ENCODE measurements around the gene FIGN. TPM values are rescaled to one million over a fixed set of nuclear protein-coding genes. Genes with fewer than 3 reads are reported as not detected.

Gene FIGN
- total and polyA plus RNA-seq, 9 of the 15 experiments (the other 6 are each of a cell fraction or from before 2014, with no cell fraction given) = 0.02 TPM; not detected in 8

DNA sequence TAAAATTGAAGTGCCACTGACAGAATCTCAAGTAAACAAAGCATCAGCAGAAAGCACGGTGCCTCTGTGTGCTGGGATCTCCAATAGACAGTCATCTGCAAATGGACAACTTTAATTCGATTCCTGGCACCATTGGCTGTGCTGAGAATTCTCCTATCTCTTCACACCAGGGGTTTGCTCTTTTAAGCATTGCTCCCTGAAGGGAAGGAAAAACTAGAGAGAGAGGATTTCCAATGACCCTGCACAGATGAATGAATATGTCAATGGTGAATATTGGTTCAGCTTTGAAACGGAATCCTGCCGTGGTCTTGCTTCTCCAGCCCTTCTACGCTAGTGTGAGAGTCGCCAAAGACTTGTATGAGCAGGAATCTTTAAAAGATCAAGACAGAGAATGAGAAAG lies 97.9 kb downstream of the FIGN start:
- no peak overlapping the region for H2AFZ ChIP-seq (ENCODE audit: low read depth, low read length)
- no peak overlapping the region for H3K27ac ChIP-seq (ENCODE audit: extremely low read depth, low read depth, low read length)
- FAIRE-seq = no peak
- DNase-seq (ENCODE audit: extremely low read depth in 1 of 4, low spot score in 3 of 4) = no peak
- in situ Hi-C loops (cut with MboI) (no loop called here), intact Hi-C loops (cut with micrococcal nuclease) (no loop called here)
- ChIA-PET POLR2A (no interaction called here), CTCF (ENCODE audit: low intra/inter-chr PET ratio) (no interaction called here)
- no peaks in the 10 kb centered on the region for H3K9me1 ChIP-seq (ENCODE audit: control insufficient read depth, insufficient read depth, low read length)
- no peaks in the 10 kb centered on the region for H3K9me3 ChIP-seq (replicated peaks; ENCODE audit: control insufficient read depth, insufficient read depth, low read depth, low read length)
- H3K4me2 ChIP-seq (ENCODE audit: insufficient read depth, low read length) = no peak overlapping the region
- BruUV-seq (replicated peaks) = no TSS peak
- no peaks in the 10 kb centered on the region for H4K20me1 ChIP-seq (replicated peaks; ENCODE audit: control insufficient read depth, insufficient read depth, low read length)
- H3K27me3 ChIP-seq (ENCODE audit: control insufficient read depth in 2 of 2, insufficient read depth in 2 of 2, low read length in 2 of 2) = no peaks in the 10 kb centered on the region
- 1% methylated on average over 6 of the region's 6 CpGs for WGBS (ENCODE audit: insufficient coverage, low coverage, missing lambda C conversion rate)
- no peaks in the 10 kb centered on the region for H3K4me1 ChIP-seq (replicated peaks in 1 of 2; ENCODE audit: control insufficient read depth in 2 of 2, insufficient read depth in 2 of 2, low read length in 2 of 2)
- no peak overlapping the region for H3K9ac ChIP-seq (ENCODE audit: insufficient read depth in 1 of 2, low read depth in 2 of 2, low read length in 2 of 2)
- ATAC-seq = no peak
- no peaks in the 10 kb centered on the region for H3K36me3 ChIP-seq (ENCODE audit: control insufficient read depth, insufficient read depth, low read length)
- H3K79me2 ChIP-seq (ENCODE audit: control insufficient read depth, insufficient read depth, low read length) = no peaks in the 10 kb centered on the region
- H3K4me3 ChIP-seq = no peak overlapping the region
- TF ChIP-seq MECOM (CRISPR knock-in tag; IDR thresholded peaks at IDR 0.05) (no peak), TFAM (CRISPR knock-in tag; conservative IDR thresholded peaks at IDR 0.05) (no peak), SAP30 (IDR thresholded peaks at IDR 0.05; ENCODE audit: borderline replicate concordance, insufficient read depth, low read depth, low read length, poor library complexity, severe bottlenecking) (no peak), TAL1 (IDR thresholded peaks at IDR 0.05) (no peak), NFRKB (IDR thresholded peaks at IDR 0.05; ENCODE audit: low read depth) (no peak), CHD1 (IDR thresholded peaks at IDR 0.05; ENCODE audit: low read length) (no peak), DIDO1 (tag; IDR thresholded peaks at IDR 0.05; ENCODE audit: low read depth) (no peak), PHF8 (IDR thresholded peaks at IDR 0.05; ENCODE audit: borderline replicate concordance, low read length) (no peak), HLTF (IDR thresholded peaks at IDR 0.05) (no peak), SETDB1 (IDR thresholded peaks at IDR 0.05; ENCODE audit: low read length) (no peak), MTA1 (IDR thresholded peaks at IDR 0.05; ENCODE audit: borderline replicate concordance) (no peak)
- TF ChIP-seq, protein P1, sequence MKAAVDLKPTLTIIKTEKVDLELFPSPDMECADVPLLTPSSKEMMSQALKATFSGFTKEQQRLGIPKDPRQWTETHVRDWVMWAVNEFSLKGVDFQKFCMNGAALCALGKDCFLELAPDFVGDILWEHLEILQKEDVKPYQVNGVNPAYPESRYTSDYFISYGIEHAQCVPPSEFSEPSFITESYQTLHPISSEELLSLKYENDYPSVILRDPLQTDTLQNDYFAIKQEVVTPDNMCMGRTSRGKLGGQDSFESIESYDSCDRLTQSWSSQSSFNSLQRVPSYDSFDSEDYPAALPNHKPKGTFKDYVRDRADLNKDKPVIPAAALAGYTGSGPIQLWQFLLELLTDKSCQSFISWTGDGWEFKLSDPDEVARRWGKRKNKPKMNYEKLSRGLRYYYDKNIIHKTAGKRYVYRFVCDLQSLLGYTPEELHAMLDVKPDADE (conservative IDR thresholded peaks at IDR 0.05; ENCODE audit: control insufficient read depth, low read depth, low read length) = no peak
- TF ChIP-seq, protein P2, sequence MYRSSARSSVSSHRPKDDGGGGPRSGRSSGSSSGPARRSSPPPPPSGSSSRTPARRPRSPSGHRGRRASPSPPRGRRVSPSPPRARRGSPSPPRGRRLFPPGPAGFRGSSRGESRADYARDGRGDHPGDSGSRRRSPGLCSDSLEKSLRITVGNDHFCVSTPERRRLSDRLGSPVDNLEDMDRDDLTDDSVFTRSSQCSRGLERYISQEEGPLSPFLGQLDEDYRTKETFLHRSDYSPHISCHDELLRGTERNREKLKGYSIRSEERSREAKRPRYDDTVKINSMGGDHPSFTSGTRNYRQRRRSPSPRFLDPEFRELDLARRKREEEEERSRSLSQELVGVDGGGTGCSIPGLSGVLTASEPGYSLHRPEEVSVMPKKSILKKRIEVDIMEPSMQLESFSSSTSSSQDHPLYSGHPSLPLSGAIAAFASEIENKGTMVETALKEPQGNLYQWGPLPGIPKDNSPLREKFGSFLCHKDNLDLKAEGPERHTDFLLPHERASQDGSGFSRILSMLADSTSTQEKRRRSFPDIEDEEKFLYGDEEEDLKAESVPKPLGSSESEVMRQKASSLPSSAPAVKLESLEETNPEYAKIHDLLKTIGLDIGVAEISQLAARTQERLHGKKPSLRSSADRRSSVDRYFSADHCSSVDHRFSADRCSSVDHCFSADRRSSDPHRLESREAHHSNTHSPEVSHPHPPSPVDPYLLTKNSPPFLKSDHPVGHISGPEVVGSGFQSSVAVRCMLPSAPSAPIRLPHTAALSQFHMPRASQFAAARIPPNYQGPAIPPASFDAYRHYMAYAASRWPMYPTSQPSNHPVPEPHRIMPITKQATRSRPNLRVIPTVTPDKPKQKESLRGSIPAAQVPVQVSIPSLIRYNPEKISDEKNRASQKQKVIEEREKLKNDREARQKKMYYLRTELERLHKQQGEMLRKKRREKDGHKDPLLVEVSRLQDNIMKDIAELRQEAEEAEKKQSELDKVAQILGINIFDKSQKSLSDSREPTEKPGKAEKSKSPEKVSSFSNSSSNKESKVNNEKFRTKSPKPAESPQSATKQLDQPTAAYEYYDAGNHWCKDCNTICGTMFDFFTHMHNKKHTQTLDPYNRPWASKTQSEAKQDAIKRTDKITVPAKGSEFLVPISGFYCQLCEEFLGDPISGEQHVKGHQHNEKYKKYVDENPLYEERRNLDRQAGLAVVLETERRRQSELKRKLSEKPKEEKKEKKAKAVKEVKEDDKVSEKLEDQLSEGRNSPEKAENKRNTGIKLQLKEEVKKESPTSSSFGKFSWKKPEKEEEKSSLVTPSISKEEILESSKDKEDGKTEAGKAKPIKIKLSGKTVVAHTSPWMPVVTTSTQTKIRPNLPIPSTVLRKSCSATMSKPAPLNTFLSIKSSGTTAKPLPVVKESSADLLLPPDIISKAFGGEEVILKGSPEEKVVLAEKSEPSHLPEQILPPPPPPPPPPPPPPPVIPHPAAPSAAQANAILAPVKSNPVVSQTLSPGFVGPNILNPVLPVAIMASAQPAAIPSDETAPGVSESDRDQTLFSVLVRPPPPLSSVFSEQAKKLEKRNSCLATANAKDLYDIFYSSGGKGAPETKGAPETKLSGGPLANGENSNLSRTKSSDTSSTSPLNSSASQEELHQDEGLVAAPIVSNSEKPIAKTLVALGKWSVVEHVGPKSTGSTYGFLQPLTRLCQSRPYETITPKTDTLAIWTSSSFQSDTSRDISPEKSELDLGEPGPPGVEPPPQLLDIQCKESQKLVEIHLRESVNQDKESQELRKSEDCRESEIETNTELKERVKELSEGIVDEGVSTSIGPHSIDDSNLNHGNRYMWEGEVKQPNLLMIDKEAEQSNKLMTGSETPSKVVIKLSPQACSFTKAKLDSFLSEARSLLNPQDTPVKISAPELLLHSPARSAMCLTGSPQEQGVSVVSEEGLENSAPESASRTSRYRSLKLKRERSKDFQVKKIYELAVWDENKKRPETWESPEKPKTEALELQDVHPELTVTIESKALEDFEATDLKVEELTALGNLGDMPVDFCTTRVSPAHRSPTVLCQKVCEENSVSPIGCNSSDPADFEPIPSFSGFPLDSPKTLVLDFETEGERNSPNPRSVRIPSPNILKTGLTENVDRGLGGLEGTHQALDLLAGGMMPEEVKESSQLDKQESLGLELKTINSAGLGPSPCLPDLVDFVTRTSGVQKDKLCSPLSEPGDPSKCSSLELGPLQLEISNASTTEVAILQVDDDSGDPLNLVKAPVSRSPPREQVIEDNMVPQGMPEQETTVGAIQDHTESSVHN (IDR thresholded peaks at IDR 0.05; ENCODE audit: borderline replicate concordance in 1 of 2, low read depth in 1 of 2) = no peak

Data from K562 (cell line).